ENCODE data around the gene E2F4.

The E2F4 gene

GRCh38 chr16:67213197-67214019, 21.5 kb downstream of the E2F4 start:
- DNase-seq = no peak

- DNase-seq = no peak
Observed at GRCh38 chr16:67215706-67216105, 23.8 kb downstream of the E2F4 start.

GRCh38 chr16:67216612-67217490, 24.9 kb downstream of the E2F4 start:
- peak; percentile 61 for DNase-seq

- DNase-seq = no peak
Observed at GRCh38 chr16:67223992-67224391, 32.0 kb downstream of the E2F4 start.

- DNase-seq = no peak
Observed at GRCh38 chr16:67226295-67226803, 34.4 kb downstream of the E2F4 start.

- DNase-seq = peak; percentile 91
Observed at GRCh38 chr16:67226804-67227566, 35.0 kb downstream of the E2F4 start, which contains the start of gene TMEM208. Gene TMEM208, plus strand, starts transcription at chr16:67227130. Its CDS starts 89 bp downstream, at chr16:67227219.

GRCh38 chr16:67227567-67227921, 35.6 kb downstream of the E2F4 start:
- DNase-seq = no peak

- no peak for DNase-seq
Observed at GRCh38 chr16:67228034-67228785, 36.3 kb downstream of the E2F4 start.

GRCh38 chr16:67228905-67229304, 37.0 kb downstream of the E2F4 start:
- no peak for DNase-seq

- DNase-seq = no peak
Observed at GRCh38 chr16:67229906-67230808, 38.2 kb downstream of the E2F4 start.

GRCh38 chr16:67230809-67231660, 39.1 kb downstream of the E2F4 start:
- DNase-seq = no peak

GRCh38 chr16:67233596-67233995, 41.6 kb downstream of the E2F4 start:
- DNase-seq = no peak

GRCh38 chr16:67234180-67234597, 42.2 kb downstream of the E2F4 start:
- DNase-seq = no peak

GRCh38 chr16:67235816-67236562, 44.0 kb downstream of the E2F4 start:
- DNase-seq = no peak

GRCh38 chr16:67236563-67237395, 44.8 kb downstream of the E2F4 start:
- peak; percentile 2 for DNase-seq

GRCh38 chr16:67237396-67238277, 45.7 kb downstream of the E2F4 start:
- DNase-seq = no peak

GRCh38 chr16:67238278-67238575, 46.3 kb downstream of the E2F4 start:
- no peak for DNase-seq

All from GDM1 (cell line).